Endometrial microvascular endothelial cells (primary cell): ENCODE results near the gene IER2. TPM values are rescaled to one million over a fixed set of nuclear protein-coding genes. Genes with fewer than 3 reads are reported as not detected.

Experiments used
- in situ Hi-C: cut with HindIII; loops from 2 replicates; pipeline ENCODE4 v1.10.0; 2017; ENCODE audit warnings: low sequenced_read_pairs, low pct_unique_long_range_greater_than_20kb; ENCODE audit errors: inconsistent ontology term
- total RNA-seq: library from RNA; depleted of rRNA; stranded (reverse); fragments of >200 nt; gene quantifications from one replicate; pipeline ENCODE4 v1.2.3, GENCODE V29; 2015; ENCODE audit errors: inconsistent ontology term

The IER2 gene
- total RNA-seq, 1 donor from 2014 or later, result 93.7 TPM

- in situ Hi-C loops, result no loop called here
Measured at GRCh38 chr19:13117772-13118423, 32.3 kb upstream of the IER2 start, which contains the start of gene NACC1. Gene NACC1, plus strand, starts transcription at chr19:13118264. Its CDS starts 16,944 bp downstream, at chr19:13135208.

DNA sequence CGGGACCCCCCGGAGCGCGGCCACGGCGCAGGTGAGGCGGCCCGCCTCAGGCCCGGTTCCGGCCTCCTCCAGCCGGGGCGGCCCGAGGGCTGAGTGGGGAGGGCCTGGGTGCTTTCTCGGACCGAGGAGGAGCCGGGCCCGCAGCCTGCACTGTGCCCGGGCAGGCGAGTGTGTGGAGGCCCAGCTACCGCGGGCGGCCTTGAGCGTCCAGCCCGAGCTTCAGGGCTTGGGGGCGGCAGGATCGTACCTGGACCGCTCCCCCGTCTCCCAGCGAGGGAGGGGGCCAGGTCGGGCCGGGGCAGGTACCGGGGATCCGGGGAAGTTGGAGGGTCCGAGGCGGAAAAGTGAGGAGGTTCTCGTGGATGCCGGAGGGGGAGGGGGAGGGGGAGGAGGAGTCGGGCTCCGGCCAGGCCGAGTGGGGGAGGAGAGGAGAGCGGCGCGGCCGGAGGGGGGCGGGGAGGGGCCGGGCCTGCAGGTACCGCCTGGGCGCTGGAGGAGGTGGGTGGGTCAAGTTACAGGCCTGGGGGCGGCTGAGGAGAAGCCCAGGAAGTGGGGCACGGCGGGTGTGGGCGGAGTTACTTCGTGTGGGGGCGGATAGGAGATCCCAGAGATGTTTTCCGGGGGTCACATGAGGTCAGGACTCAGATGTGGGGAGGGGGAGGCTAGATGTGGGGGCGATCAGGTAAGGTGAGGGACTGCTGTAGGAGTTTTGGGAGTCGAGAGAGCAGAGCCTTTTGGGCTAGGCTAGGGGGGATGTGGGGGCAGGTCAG, 31.6 kb upstream of the IER2 start:
- in situ Hi-C loops, result no loop called here

DNA sequence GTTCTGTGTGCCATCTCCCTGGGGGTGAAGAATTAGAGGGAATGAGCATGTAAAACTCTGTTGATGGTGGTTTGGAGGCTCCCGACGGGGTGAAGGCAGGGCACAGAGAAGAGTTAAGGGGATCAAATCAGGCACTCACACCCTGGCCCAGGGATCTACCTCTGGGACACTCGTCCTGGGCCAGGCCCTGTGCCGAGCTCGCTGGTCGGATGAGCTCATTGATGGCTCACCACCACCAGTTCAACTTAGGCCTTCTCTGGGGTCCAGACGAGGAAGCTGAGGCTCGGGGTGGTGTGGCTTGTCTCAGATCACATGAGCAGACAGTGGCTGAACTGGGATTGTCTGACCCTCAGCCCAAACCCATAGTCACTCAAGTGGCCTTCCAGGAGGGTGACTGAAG, 30.6 kb upstream of the IER2 start:
- in situ Hi-C loops, result no loop called here

- in situ Hi-C loops, result no loop called here
Measured at GRCh38 chr19:13120031-13120430, 30.2 kb upstream of the IER2 start.

- in situ Hi-C loops, result no loop called here
Measured at GRCh38 chr19:13120817-13121216, 29.4 kb upstream of the IER2 start.

GRCh38 chr19:13121551-13122274, 28.5 kb upstream of the IER2 start:
- in situ Hi-C loops, result no loop called here

DNA sequence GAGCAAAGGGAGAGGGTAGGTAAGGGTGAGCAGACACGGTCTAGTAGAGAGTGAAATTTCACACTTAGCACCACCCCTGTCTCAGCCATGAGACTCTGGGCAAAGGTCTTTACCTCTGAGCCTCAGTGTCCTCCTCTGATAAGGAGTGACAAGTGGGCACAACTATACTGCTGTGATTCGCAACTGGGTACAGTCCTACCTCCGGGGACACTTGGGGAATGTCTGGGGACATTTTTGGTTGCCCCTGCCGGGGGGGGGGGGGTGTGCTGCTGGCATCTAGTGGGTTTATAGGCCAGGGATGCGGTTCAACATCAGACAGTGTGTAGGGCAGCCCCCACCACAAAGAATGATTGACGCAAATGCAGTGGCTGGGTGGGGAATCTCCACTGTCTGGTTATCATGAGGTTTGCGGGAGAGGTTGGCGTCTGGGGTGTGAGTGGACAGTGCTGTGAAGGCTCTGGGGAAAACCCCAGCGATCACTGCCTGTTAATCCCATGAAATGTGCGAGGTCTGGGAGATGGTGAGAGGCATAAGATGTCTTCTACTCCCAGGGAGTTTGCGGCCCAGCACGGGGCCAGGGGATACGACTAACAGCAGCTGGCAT, 27.8 kb upstream of the IER2 start:
- in situ Hi-C loops, result no loop called here

DNA sequence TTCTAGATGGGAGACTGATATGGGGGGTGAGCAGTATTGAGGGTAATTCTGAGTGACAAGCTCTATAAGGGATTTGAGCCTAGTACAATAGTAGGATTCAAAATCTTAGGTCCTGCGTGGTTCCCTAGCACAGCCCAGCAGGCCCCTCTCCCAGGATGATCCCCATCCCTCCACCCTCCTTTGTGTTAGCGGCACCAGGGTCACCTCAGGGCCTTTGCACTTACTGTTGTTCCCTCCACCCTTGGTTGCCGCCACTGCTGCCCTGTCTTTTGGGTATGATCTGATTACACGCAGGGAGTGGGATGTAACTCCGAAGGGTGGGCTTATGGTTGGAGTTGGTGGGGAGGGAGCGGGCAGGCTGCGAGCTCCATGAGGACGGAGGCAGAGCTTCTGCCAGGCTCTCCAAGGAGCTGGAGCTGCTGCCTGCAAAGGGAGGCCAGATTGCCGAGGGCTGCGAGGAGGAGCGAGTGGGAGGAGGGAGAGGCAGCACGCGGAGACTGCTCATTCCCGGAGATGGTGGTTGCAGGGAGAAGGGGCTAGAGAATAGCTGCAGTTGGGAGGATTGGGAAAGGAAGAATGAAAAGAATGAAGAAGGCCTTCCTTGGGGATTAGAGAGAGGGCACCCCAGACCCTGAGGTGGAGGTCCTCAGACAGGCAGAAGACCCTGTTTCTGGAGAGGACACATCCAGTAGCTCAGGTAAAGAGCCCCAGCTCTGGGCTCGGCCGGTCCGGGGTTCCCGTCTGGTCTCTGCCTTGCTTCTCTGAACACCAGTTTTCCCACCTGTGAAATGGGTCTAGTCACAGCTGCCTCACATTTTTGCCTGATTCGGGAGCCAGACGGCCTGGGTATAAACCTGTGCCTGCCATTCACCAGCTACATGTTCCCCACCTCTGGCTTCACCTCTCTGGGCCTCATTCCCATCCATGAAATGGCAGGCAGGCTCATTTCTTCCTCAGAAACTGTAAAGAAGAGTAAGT, 26.9 kb upstream of the IER2 start:
- in situ Hi-C loops, result no loop called here

DNA sequence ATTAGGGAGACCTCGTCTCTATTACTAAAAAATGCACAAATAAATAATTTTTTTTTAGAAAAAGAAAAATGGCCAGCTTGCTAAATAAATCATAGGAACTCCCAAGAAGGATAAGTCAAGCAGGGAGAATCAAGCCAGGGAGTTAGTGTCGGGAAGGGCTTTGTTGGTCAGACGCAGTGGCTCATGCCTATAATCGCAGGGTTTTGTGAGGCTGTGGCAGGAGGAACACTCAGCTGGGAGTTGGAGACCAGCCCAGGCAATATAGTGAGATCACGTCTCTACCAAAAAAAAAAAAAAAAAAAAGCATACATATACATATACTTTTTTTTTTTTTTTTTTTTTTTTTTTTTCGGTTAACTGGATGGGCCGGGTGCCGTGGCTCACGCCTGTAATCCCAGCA, 23.2 kb upstream of the IER2 start:
- in situ Hi-C loops, result no loop called here

DNA sequence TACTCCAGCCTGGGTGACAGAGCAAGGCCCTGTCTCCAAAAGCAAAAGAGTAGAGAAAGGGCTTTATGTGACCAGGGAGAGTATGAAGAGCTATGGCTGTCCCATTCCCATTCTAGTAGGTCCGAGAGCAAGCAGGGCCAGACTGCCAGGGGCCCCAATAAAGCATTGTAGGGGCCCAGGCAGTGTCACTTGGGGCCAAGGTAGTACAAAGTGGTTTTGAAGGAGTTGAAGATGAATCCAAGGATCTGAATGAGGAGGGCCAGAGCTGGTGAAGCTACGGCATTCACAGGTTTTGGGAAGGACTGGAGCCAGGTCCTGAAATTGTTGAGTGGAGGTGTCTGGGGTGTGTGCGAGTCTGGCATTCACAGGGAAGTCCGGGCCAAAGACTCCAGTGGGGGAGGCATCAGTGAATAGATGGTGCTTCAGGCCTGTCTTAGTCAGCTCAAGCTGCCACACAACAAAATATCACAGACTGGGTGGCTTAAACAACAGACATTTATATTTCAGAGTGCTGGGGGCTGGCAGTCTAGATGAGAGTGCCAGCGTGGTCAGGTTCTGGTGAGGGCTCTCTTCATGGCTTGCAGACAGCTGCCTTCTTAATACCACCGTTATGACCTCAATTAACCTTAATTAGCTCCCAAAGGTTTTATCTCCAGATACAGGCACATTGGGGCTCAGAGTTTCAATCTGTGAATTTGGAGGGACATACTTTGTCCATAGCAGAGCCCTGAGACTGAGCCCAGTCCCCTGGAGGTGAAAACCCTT, 22.2 kb upstream of the IER2 start:
- in situ Hi-C loops, result no loop called here

- in situ Hi-C loops, result no loop called here
Measured at GRCh38 chr19:13128583-13128982, 21.6 kb upstream of the IER2 start.

DNA sequence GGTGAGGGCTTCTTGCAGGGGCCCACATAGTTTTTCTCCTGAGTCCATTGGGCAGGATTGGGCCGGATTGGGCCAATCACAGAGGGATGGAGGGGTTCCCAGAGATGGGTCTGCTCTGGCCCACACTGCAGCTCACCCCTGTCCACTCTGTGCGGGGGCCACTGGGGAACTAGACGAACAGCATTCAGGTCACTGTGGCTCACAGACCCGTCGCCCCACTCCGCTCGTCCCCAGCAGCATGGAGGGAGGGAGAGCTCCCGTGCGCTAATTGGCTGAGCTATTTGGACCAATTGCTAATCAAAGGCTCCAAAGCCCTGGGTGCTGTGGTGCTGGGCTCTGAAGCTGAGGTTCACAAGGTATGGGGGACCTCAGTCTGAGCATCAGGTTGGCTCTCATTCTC, 20.8 kb upstream of the IER2 start:
- in situ Hi-C loops, result no loop called here

- in situ Hi-C loops, result no loop called here
Measured at GRCh38 chr19:13130886-13131490, 19.2 kb upstream of the IER2 start.

- in situ Hi-C loops, result no loop called here
Measured at GRCh38 chr19:13132471-13133180, 17.6 kb upstream of the IER2 start.

DNA sequence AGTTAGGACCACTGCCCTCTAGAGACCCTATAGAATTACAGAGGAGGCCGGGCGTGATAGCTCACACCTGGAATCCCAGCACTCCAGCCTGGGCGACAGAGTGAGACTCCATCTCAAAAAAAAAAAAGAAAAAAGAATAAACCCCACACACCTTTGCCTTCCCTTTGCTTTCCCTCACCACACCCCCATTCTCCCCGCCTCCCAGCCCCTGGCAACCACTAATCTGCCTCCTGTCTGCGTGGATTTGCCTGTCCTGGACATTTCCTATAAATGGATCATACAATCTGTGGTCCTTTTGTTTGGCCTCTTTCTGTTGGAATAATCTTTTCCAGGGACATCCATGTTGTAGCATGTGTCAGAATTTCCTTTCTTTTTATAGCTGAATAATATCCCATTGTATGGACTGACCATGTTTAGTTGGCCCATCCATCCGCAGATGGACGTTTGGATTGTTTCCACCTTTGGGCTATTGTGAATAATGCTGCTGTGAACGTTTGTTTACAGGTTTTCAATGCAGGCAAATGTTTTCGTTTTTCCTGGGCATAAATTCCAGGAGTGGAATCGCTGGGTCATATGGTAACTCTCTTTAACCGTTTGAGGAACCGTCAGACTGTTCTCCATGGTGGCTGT, 16.9 kb upstream of the IER2 start:
- in situ Hi-C loops, result no loop called here

GRCh38 chr19:13134626-13135025, 15.6 kb upstream of the IER2 start:
- in situ Hi-C loops, result no loop called here
